GM19193 (cell line): ENCODE measurements around the gene ITPR2.

Experiments used
- POLR2A ChIP-seq: IDR thresholded peaks from 4 replicates; pipeline ENCODE4 v1.6.1; 2011; ENCODE audit not compliant: insufficient read depth, insufficient read length; ENCODE audit errors: extremely low read depth

Gene ITPR2

DNA sequence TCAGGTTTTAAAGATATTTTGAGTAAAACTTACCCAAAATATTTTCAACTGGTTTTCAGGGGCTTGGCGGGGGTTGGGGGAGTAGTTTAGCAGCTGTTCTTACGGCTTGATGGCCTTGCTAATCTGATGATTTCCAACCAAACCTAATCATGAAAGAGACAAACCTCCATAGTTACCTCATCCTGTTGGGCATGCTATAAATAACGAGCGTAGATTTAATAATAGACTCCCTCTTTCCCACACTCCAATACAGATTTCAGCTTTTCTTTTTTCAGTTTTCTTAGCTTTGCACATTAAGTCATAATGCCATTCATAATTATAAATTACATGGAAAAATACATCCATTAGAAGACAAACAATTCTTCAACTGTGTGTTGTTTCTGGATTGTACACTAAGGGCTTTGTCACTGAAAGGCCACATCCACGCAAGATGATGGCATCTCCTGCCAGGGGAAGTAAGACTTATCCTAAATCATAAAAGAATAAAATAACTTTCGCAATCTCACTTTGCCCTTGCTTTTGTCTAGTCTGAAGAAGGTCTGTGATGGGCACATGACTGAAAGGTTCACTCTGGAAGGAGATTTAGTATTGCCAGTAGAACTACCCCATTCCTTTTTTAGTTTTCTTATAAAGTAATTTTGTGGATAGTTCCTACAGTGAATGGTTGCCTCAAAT lies 23.2 kb downstream of the ITPR2 start:
- no peak for TF ChIP-seq POLR2A

DNA sequence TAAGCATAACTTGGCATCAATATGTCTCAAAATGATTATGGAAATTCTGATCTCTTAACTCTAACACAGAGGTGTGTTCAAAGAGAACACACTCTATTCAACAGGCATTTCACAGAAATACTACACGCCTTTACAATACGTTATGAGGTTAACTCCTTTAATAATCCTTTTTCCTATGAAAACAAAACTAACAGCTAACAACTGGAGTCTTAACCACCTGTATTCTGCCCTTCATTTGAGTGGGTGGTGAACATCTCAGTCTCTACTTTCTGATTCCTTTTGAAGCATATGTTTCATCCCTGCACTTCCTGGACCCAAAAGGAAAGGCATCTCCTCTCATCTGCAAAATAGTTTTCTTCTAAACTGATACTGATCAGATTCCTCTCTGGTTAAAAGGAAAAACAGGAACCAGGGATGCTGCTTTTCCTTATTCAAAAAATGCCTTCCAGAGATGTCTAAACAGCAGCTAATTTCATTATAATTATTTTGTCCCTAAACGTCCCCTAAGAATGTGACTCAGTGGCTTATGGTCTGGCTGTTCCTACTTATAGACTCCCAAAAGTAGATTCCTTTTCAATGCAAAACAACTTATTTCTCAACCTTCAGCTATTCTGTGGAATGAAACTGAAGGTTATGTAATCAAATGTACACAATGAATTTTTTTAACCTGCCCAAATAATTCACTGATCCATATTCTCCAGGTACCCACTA lies 24.1 kb downstream of the ITPR2 start:
- TF ChIP-seq POLR2A: no peak

DNA sequence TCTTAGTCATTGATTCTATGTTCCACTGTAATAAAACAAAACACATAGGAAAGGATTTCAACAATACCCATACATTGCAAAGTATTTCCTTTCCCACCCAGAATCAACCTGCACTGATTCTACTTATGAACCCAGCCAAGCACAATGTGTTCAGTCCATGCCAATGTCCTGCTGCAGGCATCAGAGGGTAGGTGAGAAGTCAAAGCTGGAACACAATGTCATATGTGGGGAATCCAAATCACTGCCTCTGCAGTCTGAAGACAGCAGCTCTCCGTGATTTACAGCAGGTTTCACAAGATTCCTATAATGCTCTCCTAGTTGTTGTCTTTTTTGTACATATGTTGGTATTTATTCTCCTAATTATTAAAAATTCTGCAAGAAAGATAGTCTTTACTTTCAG lies 25.7 kb downstream of the ITPR2 start:
- no peak for TF ChIP-seq POLR2A

DNA sequence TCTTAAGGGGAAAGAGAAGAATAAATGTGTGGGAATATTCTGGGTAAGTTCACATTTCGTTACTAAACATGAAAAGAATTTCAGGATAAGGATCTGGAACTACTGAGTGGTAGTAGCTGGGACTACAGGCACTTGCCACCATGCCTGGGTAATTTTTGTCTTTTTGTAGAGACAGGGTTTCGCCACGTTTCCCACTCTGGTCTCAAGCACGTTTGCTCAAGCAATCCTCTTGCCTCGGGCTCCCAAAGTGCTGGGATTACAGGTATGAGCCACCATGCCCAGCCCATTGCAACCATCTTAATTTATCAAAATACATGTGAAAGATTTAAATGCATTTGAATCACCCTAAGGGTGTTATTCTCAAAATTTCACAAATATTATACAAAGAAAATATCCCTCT lies 26.4 kb downstream of the ITPR2 start:
- no peak for TF ChIP-seq POLR2A

DNA sequence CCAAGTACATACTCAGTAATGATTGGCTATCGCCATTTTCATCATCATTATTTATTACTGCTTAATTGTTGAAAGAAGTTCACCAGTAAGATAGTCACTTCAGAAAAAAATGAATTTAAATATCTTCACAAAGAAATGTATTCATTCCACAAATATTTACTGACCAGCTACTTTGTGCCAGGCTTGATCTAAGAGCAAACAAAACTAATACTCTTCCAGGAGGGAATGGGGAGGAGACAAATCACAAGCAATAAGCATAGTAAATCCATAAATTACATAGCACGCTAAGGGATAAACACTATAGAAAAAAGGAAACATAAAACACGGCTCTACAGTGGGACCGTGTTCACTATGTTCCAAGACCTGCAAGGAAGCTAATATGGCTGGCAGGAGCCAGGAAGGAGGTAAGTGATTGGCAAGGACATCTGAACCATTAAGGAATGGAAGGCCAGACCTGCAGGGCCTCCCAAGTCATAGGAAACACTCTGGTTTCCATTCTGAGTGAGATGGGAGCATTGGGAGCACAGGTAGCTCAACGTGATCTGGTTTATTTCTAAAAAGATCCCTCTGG lies 27.5 kb downstream of the ITPR2 start:
- no peak for TF ChIP-seq POLR2A

DNA sequence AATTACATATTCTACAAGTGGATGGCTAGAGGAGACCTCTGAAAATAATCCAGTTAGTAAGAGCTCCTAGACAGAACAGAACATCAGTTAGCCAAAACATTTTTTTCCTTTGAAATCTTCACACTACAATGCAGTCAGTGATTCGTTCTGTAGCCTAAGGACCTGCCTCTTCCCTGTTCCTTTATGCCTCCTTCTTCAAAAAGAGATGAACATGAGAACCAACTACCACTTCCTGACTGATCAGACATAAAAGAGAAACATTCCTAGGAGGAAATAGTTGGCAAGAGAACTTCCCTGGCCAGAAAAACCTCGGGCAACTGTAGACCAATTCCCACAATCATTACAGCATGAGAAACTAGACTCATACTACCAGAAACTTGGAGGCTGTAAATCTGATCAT lies 29.4 kb downstream of the ITPR2 start:
- no peak for TF ChIP-seq POLR2A

DNA sequence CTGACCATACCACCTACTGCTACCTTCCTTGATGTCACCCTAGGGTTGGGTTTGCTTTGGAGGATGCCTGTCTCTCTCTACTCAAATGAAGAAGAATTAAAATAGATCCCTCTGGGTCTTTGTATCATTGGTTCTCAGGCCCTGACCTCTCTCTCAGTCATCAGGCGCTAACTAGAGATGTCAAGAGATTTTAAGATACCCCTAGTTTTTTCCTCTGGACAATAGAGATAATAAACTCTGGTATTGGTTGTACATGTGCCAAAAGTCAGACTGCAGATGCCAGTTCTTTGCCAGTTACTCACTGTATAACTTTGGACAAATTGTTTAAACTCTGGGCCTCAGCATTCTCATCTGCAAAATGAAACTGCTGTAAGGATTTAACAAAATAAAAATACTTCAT lies 31.5 kb downstream of the ITPR2 start:
- no peak for TF ChIP-seq POLR2A

DNA sequence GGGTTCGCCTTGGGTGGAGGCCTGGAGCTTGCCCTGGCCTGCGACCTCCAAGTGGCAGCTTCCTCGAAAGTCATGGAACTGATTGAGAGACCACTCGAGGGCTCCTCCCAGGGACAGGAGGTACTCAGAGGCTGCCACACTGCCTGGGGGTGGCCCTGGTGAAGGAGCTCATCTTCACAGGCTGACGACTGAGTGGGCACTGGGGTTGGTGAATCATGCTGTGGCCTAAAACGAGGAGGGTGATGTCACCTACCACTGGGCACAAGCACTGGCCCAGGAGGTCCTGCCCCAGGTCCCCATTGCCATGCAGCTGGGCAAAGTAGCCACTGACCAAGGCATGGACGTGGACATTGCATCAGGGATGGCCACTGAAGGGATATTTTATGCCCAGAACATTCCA lies 32.1 kb downstream of the ITPR2 start:
- no peak for TF ChIP-seq POLR2A

DNA sequence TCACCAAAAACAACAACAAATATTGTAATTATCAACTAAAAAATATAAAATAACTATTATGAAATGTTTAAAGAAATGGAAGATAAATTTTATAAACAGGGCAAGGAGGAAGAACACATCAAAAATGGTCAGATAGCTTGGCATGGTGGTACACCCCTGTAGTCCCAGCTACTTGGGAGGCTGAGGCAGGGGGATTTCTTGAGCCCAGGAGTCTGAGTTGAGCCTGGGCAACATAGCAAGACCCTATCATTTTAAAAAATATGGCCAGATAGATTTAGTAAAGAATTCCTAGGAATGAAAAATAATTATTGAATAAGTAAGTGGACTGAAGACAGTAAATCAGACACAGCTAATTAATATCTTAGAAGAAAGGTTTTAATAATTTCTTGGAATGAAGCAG lies 32.6 kb downstream of the ITPR2 start:
- no peak for TF ChIP-seq POLR2A

DNA sequence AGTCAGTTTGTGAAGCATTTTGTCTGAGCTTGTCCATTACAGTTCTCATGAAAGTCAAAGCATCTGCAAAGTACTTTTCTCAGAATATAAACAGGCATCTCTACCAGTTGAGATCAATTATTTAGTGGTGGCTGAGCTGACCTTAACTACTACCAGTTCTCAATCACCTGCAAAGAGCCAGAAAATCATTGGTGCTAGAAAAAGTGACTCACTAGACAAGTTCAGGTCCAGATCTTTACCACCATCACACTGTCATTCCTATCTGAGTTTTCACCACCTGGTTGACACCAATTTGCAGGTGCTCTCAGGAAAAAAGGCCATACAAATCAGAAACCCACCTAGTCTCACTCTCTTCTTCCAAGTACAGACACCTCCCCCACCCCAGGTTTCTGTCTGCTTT lies 33.3 kb downstream of the ITPR2 start:
- no peak for TF ChIP-seq POLR2A

DNA sequence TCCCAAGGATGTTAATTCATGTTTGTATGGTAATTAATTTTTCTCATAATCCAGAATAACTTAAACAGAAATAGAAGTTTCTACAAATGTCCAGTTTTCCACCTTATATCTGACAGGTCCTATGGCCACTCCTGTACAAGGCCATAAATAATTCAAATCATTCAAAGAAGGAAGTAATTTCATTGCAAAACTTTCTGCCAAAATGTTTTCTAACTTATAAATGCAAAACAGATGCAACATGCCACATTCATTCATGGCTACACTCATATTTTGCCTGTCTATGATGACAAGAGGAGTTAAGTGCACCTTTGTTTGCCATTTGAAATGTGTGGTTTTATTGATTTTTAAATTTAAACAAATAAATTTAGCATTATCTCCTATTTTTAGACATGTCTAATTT lies 34.4 kb downstream of the ITPR2 start:
- TF ChIP-seq POLR2A: no peak

DNA sequence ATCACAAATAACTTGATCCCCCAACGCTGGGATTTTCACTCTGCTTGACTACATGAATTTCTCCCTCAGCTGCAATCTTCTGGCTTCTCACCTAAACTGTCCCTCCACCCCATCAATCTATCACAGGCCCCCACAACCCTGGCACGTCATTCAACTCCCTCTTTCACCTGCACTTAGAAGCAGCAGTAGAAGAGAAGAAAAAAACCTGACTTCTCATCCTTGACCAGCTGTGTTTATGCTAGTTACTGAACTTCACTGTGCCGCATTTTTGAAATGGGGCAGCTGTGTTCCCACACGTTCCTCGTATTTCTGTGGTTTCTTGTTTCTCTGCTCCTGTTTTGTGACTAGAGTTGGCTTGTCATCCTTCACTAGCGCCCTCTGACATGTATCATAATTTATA lies 35.0 kb downstream of the ITPR2 start:
- TF ChIP-seq POLR2A: no peak

DNA sequence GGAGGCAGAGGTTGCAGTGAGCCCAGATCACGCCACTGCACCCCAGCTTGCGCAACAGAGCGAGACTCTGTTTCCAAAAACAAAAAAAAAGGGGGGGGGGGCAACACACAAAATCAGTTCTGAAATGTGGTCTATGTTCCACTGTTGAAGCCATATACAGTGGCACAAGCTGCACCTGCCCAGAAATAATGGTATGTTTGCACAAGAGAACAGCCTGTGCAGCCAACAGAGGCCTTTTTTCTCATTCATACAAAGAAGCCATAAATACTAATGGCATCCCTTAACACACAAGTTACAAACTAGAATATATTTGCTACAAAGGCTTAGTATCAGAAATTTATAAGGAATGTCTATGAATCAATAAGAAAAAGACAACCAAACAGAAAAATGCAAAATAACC lies 37.1 kb downstream of the ITPR2 start:
- no peak for TF ChIP-seq POLR2A

DNA sequence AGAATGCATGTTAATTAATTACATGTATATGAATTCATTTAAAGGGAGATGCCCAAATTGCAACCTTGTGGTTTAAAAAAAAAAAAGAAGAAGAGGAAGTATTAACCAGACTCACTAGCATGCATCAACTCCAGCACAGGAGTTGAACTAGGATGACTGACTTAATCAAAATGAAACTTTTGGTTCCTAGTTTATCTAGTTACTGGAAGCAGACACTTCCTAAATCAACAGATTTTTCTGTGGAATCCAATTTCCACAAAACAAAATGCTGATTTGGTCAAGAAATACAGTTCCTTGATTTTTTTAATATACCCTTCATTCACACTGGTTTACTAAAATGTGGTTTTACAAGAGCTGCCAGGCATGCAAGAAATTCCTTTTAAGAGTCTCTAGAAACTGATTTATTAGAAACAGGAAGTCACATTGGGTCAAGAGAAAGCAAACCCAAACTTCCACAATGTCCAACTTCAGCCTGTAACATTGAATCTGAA lies 41.6 kb downstream of the ITPR2 start:
- no peak for TF ChIP-seq POLR2A

DNA sequence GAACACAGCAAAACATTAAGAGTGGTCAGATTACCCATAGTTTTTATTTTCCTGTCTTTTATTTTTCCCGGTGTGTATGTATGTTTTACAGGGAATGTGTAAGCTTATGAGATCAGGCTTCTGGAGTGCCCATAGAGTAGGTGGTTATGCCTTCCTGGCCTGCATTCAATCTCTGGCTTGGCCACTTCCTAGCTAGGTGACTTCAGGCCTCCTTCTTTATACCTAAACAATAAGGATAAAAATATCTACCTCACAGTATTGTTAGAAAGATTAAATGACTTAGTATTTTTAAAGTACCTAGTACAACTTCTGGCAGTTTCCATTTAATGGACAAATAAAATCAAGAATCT lies 42.4 kb downstream of the ITPR2 start:
- TF ChIP-seq POLR2A: no peak
